ENCODE data around the gene IMP4.

DNA sequence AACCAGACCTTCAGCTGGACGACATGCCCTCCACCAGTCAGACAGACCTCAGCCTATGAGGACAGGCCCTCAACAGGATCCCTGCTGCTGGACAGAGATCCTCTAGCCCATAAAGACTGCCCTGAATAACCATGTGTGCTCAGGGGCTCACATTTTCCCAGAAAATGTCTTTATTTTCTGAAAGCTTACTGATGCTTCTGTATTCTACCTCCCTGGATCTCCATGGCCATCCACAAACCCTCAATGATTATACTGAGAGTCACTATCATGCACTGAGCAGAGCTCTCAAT is 11.4 kb downstream of the IMP4 start:
- TF ChIP-seq GATA2 (IDR thresholded peaks at IDR 0.05; ENCODE audit: low read depth, low read length): no peak
- no peak for TF ChIP-seq GATA3 (IDR thresholded peaks at IDR 0.05; ENCODE audit: low read depth, low read length)
